Type B pancreatic cell (in vitro differentiated cells): ENCODE results near the gene CCN5. TPM values are rescaled to one million over a fixed set of nuclear protein-coding genes. Genes with fewer than 3 reads are reported as not detected.
"Not testable (repeated sequence)": the region's sequence is repeated elsewhere in the genome, so short reads cannot be mapped to it uniquely, and the experiment has no call there.

Experiments used
- DNase-seq: peaks from one replicate; pipeline ENCODE4 v3.0.0; 2021; ENCODE audit warnings: mixed read lengths; ENCODE audit not compliant: unreplicated experiment; ENCODE audit errors: extremely low spot score
- H3K27ac Mint-ChIP-seq: 2 replicates; pipeline ENCODE4 v1.8.0; 2021; ENCODE audit warnings: mild to moderate bottlenecking, mixed read lengths
- H3K27me3 Mint-ChIP-seq: 2 replicates; pipeline ENCODE4 v1.8.0; 2021; ENCODE audit warnings: mixed read lengths
- H3K36me3 Mint-ChIP-seq: 2 replicates; pipeline ENCODE4 v1.8.0; 2021; ENCODE audit warnings: mixed read lengths
- H3K4me1 Mint-ChIP-seq: one replicate; pipeline ENCODE4 v1.8.0; 2021; ENCODE audit warnings: mixed read lengths; ENCODE audit not compliant: unreplicated experiment
- H3K4me3 Mint-ChIP-seq: 2 replicates; pipeline ENCODE4 v1.8.0; 2021; ENCODE audit warnings: mild to moderate bottlenecking, mixed read lengths
- H3K9me3 Mint-ChIP-seq: 2 replicates; pipeline ENCODE4 v1.8.0; 2021; ENCODE audit warnings: mixed read lengths
- total RNA-seq: library from RNA; stranded (reverse); gene quantifications from 2 replicates; pipeline ENCODE4 v1.2.1, GENCODE V29; 2021; ENCODE audit warnings: low replicate concordance
- TF ChIP-seq, protein P1 (sequence below): fragments of 200-600 bp; sonication (generic); conservative IDR thresholded peaks from 2 replicates; pipeline ENCODE4 v1.5.0; 2021; ENCODE audit warnings: antibody characterized with exemption, mild to moderate bottlenecking

CCN5 gene
- total RNA-seq, 1 donor from 2014 or later = not detected

GRCh38 chr20:44762466-44763140 lies 47.4 kb downstream of the CCN5 start:
- peaks cover 17% of the 10 kb centered on the region for H3K27me3 Mint-ChIP-seq
- TF ChIP-seq, protein P1, sequence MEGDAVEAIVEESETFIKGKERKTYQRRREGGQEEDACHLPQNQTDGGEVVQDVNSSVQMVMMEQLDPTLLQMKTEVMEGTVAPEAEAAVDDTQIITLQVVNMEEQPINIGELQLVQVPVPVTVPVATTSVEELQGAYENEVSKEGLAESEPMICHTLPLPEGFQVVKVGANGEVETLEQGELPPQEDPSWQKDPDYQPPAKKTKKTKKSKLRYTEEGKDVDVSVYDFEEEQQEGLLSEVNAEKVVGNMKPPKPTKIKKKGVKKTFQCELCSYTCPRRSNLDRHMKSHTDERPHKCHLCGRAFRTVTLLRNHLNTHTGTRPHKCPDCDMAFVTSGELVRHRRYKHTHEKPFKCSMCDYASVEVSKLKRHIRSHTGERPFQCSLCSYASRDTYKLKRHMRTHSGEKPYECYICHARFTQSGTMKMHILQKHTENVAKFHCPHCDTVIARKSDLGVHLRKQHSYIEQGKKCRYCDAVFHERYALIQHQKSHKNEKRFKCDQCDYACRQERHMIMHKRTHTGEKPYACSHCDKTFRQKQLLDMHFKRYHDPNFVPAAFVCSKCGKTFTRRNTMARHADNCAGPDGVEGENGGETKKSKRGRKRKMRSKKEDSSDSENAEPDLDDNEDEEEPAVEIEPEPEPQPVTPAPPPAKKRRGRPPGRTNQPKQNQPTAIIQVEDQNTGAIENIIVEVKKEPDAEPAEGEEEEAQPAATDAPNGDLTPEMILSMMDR = no peak
- H3K9me3 Mint-ChIP-seq = no peaks in the 10 kb centered on the region
- DNase-seq = no peak
- H3K36me3 Mint-ChIP-seq = no peaks in the 10 kb centered on the region
- H3K27ac Mint-ChIP-seq = no peak overlapping the region
- no peaks in the 10 kb centered on the region for H3K4me1 Mint-ChIP-seq
- H3K4me3 Mint-ChIP-seq = no peak overlapping the region

GRCh38 chr20:44763798-44764197 lies 48.6 kb downstream of the CCN5 start:
- H3K9me3 Mint-ChIP-seq, H3K4me3 Mint-ChIP-seq, H3K36me3 Mint-ChIP-seq, H3K27ac Mint-ChIP-seq, DNase-seq, H3K4me1 Mint-ChIP-seq: not testable (repeated sequence)
- peaks cover 20% of the 10 kb centered on the region for H3K27me3 Mint-ChIP-seq

GRCh38 chr20:44765091-44765490 lies 49.9 kb downstream of the CCN5 start:
- DNase-seq = no peak
- peaks cover 20% of the 10 kb centered on the region for H3K27me3 Mint-ChIP-seq
- no peak overlapping the region for H3K4me3 Mint-ChIP-seq
- no peaks in the 10 kb centered on the region for H3K4me1 Mint-ChIP-seq
- H3K27ac Mint-ChIP-seq = no peak overlapping the region
- no peaks in the 10 kb centered on the region for H3K9me3 Mint-ChIP-seq
- H3K36me3 Mint-ChIP-seq = no peaks in the 10 kb centered on the region
- TF ChIP-seq, protein P1 = no peak

DNA sequence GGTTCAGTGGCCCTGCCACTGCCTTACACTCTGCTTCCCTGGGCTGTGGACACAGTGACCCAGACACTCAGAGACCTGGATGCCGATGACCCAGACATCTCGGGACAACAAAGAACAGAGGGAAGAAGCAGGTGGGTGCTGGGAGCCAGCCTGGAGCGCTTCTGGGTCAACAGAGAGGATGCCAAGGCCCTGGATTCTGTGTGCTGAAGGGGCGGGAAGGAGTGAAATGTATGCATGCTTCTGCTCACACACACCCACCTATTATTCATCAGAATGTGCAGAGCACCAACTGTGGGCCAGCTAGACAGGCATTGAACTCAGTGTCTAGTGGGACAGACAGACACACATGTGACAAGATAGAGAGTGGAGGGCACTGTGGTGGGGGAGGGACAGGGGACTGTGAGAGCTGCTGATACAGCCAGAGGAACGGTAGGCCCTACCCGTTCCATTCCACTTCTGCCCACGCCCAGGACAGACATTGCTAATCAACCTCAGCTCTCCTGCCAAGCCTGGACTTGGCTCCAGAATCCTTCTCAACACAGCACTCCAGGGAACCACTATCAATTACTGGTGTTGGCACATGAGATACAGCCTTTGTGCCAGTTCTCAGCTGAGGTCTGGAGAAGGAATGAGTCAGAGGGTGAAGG lies 50.7 kb downstream of the CCN5 start:
- TF ChIP-seq, protein P1 = no peak
- H3K4me1 Mint-ChIP-seq = no peaks in the 10 kb centered on the region
- no peak overlapping the region for H3K4me3 Mint-ChIP-seq
- no peak overlapping the region for H3K27ac Mint-ChIP-seq
- H3K27me3 Mint-ChIP-seq = peaks cover 23% of the 10 kb centered on the region
- H3K9me3 Mint-ChIP-seq = no peaks in the 10 kb centered on the region
- H3K36me3 Mint-ChIP-seq = no peaks in the 10 kb centered on the region
- no peak for DNase-seq

DNA sequence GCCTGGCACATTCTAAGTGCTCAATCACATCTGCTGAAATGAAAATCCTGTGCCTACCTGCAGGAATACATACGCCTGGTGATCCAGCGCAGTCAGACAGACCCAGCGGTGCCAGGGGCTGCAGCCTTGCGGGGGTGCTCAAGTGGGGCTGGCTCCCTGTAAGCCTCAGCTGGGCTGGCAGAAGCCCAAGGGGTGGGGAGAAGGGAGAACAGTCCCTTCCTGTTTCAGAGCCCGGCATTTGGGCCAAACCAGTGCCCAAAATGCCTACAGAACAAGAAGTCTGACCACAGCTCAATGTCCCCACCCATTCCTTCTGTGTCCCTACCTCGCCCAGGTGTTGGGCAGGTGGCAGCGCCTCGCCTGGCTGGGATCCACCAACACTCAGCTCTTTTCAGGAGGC lies 53.1 kb downstream of the CCN5 start:
- H3K27ac Mint-ChIP-seq = no peak overlapping the region
- H3K9me3 Mint-ChIP-seq = no peaks in the 10 kb centered on the region
- no peak overlapping the region for H3K4me3 Mint-ChIP-seq
- TF ChIP-seq, protein P1 = no peak
- no peaks in the 10 kb centered on the region for H3K4me1 Mint-ChIP-seq
- no peaks in the 10 kb centered on the region for H3K36me3 Mint-ChIP-seq
- DNase-seq = no peak
- H3K27me3 Mint-ChIP-seq = peaks cover 26% of the 10 kb centered on the region

DNA sequence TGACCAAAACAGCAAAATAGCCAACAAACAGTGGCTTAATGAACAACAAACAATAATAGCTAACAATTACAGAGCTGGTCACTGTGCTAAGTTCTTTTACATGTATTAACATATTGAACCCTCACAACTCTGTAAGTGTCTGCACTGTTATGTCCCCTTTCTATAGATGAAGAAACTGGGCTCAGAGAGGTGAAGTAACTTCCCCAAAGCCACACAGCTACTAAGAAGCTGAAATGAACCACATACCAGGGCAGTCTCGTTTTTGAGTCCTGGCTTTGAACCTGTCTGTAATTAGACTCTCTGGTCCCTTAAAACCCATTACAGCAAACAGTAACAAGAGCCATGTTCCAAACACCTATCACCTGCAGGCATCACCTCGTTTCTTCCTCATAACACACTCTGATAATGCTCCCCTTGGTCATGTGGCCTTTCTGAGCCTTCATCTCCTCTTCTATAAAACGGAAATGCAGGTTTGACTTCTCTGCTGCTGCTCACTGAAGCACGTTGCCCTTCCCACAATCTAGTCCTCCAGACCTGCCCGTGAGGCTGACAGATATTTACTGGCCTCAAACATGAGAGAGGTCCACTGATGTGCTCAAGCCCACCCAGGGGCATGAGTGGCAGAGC lies 53.8 kb downstream of the CCN5 start:
- Mint-ChIP-seq H3K9me3 (no peaks in the 10 kb centered on the region), H3K4me1 (no peaks in the 10 kb centered on the region), H3K36me3 (no peaks in the 10 kb centered on the region), H3K4me3 (no peak overlapping the region), H3K27me3 (peaks cover 26% of the 10 kb centered on the region), H3K27ac (no peak overlapping the region)
- TF ChIP-seq, protein P1 = no peak
- DNase-seq = no peak
